ENCODE results near the gene FBN2.

FBN2 gene

GRCh38 chr5:128480906-128481633 lies 57.0 kb downstream of the FBN2 start:
- Histone ChIP-seq H3K36me3 (ENCODE audit: control insufficient read depth, insufficient read depth, low read length) (no peaks in the 10 kb centered on the region), H3K27me3 (ENCODE audit: control insufficient read depth, insufficient read depth, low read length) (no peaks in the 10 kb centered on the region), H3K27ac (ENCODE audit: low read length) (no peak overlapping the region), H3K4me1 (ENCODE audit: control insufficient read depth, insufficient read depth, low read length) (no peaks in the 10 kb centered on the region), H3K4me3 (ENCODE audit: low read length) (no peak overlapping the region), H3K9me3 (ENCODE audit: control insufficient read depth, insufficient read depth, low read length) (no peaks in the 10 kb centered on the region)
- no peak for DNase-seq (ENCODE audit: low read depth, low spot score)
- WGBS (ENCODE audit: insufficient coverage, insufficient read length): no CpG with 5 or more reads among the region's 5 CpGs

- no peaks in the 10 kb centered on the region for H3K36me3 ChIP-seq (ENCODE audit: control insufficient read depth, insufficient read depth, low read length)
- no CpG with 5 or more reads among the region's 1 CpG for WGBS (ENCODE audit: insufficient coverage, insufficient read length)
- no peaks in the 10 kb centered on the region for H3K27me3 ChIP-seq (ENCODE audit: control insufficient read depth, insufficient read depth, low read length)
- H3K27ac ChIP-seq (ENCODE audit: low read length): no peak overlapping the region
- no peaks in the 10 kb centered on the region for H3K4me1 ChIP-seq (ENCODE audit: control insufficient read depth, insufficient read depth, low read length)
- no peak for DNase-seq (ENCODE audit: low read depth, low spot score)
- H3K4me3 ChIP-seq (ENCODE audit: low read length): no peak overlapping the region
- H3K9me3 ChIP-seq (ENCODE audit: control insufficient read depth, insufficient read depth, low read length): no peaks in the 10 kb centered on the region
These were observed 57.9 kb downstream of the FBN2 start for GRCh38 chr5:128480158-128480557.

GRCh38 chr5:128478386-128479368 lies 59.4 kb downstream of the FBN2 start:
- no CpG with 5 or more reads among the region's 6 CpGs for WGBS (ENCODE audit: insufficient coverage, insufficient read length)

DNA sequence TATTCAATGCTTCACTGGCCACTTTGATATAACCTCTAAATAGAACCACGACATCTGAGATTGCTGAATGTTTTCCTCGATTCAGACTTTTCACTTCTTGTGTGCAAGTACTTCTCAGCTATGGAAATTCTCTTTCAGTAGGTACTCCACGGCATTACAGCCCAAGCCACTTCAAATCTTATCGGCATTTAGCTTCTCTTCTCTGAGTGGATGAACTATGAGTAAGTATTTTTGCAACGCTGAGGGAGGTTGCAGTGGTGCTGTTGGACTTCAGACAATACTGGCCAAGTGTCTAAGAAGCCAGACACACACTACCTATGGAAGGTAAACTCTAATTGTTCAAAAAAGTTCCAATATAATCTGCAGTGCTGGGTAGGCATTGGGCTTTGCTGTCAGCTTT lies 60.1 kb downstream of the FBN2 start:
- DNase-seq (ENCODE audit: low read depth, low spot score): no peak
- no CpG with 5 or more reads among the region's 5 CpGs for WGBS (ENCODE audit: insufficient coverage, insufficient read length)
- Histone ChIP-seq H3K36me3 (ENCODE audit: control insufficient read depth, insufficient read depth, low read length) (no peaks in the 10 kb centered on the region), H3K27ac (ENCODE audit: low read length) (no peak overlapping the region), H3K27me3 (ENCODE audit: control insufficient read depth, insufficient read depth, low read length) (no peaks in the 10 kb centered on the region), H3K9me3 (ENCODE audit: control insufficient read depth, insufficient read depth, low read length) (no peaks in the 10 kb centered on the region), H3K4me3 (ENCODE audit: low read length) (no peak overlapping the region), H3K4me1 (ENCODE audit: control insufficient read depth, insufficient read depth, low read length) (no peaks in the 10 kb centered on the region)

More at GRCh38 chr5:128478386-128479368, 59.4 kb downstream of the FBN2 start:
- no peaks in the 10 kb centered on the region for H3K9me3 ChIP-seq (ENCODE audit: control insufficient read depth, insufficient read depth, low read length)
- no peak for DNase-seq (ENCODE audit: low read depth, low spot score)
- H3K36me3 ChIP-seq (ENCODE audit: control insufficient read depth, insufficient read depth, low read length): no peaks in the 10 kb centered on the region
- no peaks in the 10 kb centered on the region for H3K27me3 ChIP-seq (ENCODE audit: control insufficient read depth, insufficient read depth, low read length)
- H3K27ac ChIP-seq (ENCODE audit: low read length): no peak overlapping the region
- no peaks in the 10 kb centered on the region for H3K4me1 ChIP-seq (ENCODE audit: control insufficient read depth, insufficient read depth, low read length)
- no peak overlapping the region for H3K4me3 ChIP-seq (ENCODE audit: low read length)

DNA sequence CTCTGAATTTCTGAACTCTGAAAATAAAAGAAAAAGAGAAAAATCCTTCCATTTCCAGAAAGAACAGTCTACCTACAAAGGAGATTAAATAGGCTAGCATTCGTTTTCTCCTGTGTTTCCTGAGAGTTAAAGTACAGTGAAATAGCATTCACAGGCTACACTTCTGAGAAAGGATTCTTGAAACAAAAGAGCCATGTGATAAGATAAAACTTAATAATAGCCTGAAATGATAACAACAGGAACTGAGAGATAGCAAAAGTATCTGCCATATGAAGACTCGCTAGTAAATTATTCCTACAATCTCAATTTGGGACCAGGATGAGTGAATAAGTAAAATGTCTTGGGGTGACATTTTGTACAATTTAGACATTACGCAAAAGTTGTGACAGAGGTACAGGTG lies 62.4 kb downstream of the FBN2 start:
- Histone ChIP-seq H3K4me3 (ENCODE audit: low read length) (no peak overlapping the region), H3K36me3 (ENCODE audit: control insufficient read depth, insufficient read depth, low read length) (no peaks in the 10 kb centered on the region), H3K27ac (ENCODE audit: low read length) (no peak overlapping the region), H3K4me1 (ENCODE audit: control insufficient read depth, insufficient read depth, low read length) (no peaks in the 10 kb centered on the region), H3K27me3 (ENCODE audit: control insufficient read depth, insufficient read depth, low read length) (no peaks in the 10 kb centered on the region), H3K9me3 (ENCODE audit: control insufficient read depth, insufficient read depth, low read length) (no peaks in the 10 kb centered on the region)
- DNase-seq (ENCODE audit: low read depth, low spot score): no peak
- no CpG with 5 or more reads among the region's 3 CpGs for WGBS (ENCODE audit: insufficient coverage, insufficient read length)

GRCh38 chr5:128472919-128473318 lies 65.1 kb downstream of the FBN2 start:
- Histone ChIP-seq H3K4me1 (ENCODE audit: control insufficient read depth, insufficient read depth, low read length) (no peaks in the 10 kb centered on the region), H3K9me3 (ENCODE audit: control insufficient read depth, insufficient read depth, low read length) (no peaks in the 10 kb centered on the region), H3K36me3 (ENCODE audit: control insufficient read depth, insufficient read depth, low read length) (no peaks in the 10 kb centered on the region), H3K27ac (ENCODE audit: low read length) (no peak overlapping the region), H3K4me3 (ENCODE audit: low read length) (no peak overlapping the region), H3K27me3 (ENCODE audit: control insufficient read depth, insufficient read depth, low read length) (no peaks in the 10 kb centered on the region)
- no CpG with 5 or more reads among the region's 4 CpGs for WGBS (ENCODE audit: insufficient coverage, insufficient read length)
- no peak for DNase-seq (ENCODE audit: low read depth, low spot score)

GRCh38 chr5:128472036-128472435 lies 66.0 kb downstream of the FBN2 start:
- no peak for DNase-seq (ENCODE audit: low read depth, low spot score)
- H3K27me3 ChIP-seq (ENCODE audit: control insufficient read depth, insufficient read depth, low read length): no peaks in the 10 kb centered on the region
- WGBS (ENCODE audit: insufficient coverage, insufficient read length): no CpG with 5 or more reads among the region's 2 CpGs
- no peaks in the 10 kb centered on the region for H3K9me3 ChIP-seq (ENCODE audit: control insufficient read depth, insufficient read depth, low read length)
- no peaks in the 10 kb centered on the region for H3K36me3 ChIP-seq (ENCODE audit: control insufficient read depth, insufficient read depth, low read length)
- no peak overlapping the region for H3K4me3 ChIP-seq (ENCODE audit: low read length)
- H3K4me1 ChIP-seq (ENCODE audit: control insufficient read depth, insufficient read depth, low read length): no peaks in the 10 kb centered on the region
- no peak overlapping the region for H3K27ac ChIP-seq (ENCODE audit: low read length)

DNA sequence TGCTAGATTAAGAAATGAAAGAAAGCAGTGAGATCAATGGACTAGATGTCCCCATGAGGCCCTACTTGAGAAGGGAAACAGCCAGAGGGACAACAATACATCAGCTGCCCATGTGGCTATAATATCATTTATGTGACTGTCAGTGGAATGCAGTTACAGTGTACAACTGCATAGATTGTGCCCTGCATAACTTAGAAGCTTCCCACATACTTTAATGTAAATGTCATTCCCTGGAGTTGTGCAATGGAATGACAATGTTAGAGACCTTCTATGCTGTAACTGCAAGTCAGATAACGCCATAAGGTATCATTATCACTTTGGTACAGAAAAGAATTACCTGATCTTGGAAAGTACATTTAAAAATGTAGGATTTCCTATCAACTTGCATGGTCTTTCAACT lies 67.4 kb downstream of the FBN2 start:
- no peaks in the 10 kb centered on the region for H3K27me3 ChIP-seq (ENCODE audit: control insufficient read depth, insufficient read depth, low read length)
- no peaks in the 10 kb centered on the region for H3K9me3 ChIP-seq (ENCODE audit: control insufficient read depth, insufficient read depth, low read length)
- H3K36me3 ChIP-seq (ENCODE audit: control insufficient read depth, insufficient read depth, low read length): no peaks in the 10 kb centered on the region
- no peak for DNase-seq (ENCODE audit: low read depth, low spot score)
- no CpG with 5 or more reads among the region's 1 CpG for WGBS (ENCODE audit: insufficient coverage, insufficient read length)
- H3K4me3 ChIP-seq (ENCODE audit: low read length): no peak overlapping the region
- no peak overlapping the region for H3K27ac ChIP-seq (ENCODE audit: low read length)
- H3K4me1 ChIP-seq (ENCODE audit: control insufficient read depth, insufficient read depth, low read length): no peaks in the 10 kb centered on the region

- no peak overlapping the region for H3K4me3 ChIP-seq (ENCODE audit: low read length)
- H3K27me3 ChIP-seq (ENCODE audit: control insufficient read depth, insufficient read depth, low read length): no peaks in the 10 kb centered on the region
- DNase-seq (ENCODE audit: low read depth, low spot score): no peak
- no CpG with 5 or more reads among the region's 2 CpGs for whole genome bisulfite sequencing (ENCODE audit: insufficient coverage, insufficient read length)
- no peaks in the 10 kb centered on the region for H3K4me1 ChIP-seq (ENCODE audit: control insufficient read depth, insufficient read depth, low read length)
- H3K27ac ChIP-seq (ENCODE audit: low read length): no peak overlapping the region
- no peaks in the 10 kb centered on the region for H3K9me3 ChIP-seq (ENCODE audit: control insufficient read depth, insufficient read depth, low read length)
- no peaks in the 10 kb centered on the region for H3K36me3 ChIP-seq (ENCODE audit: control insufficient read depth, insufficient read depth, low read length)
These were observed 68.1 kb downstream of the FBN2 start for GRCh38 chr5:128469912-128470311.

DNA sequence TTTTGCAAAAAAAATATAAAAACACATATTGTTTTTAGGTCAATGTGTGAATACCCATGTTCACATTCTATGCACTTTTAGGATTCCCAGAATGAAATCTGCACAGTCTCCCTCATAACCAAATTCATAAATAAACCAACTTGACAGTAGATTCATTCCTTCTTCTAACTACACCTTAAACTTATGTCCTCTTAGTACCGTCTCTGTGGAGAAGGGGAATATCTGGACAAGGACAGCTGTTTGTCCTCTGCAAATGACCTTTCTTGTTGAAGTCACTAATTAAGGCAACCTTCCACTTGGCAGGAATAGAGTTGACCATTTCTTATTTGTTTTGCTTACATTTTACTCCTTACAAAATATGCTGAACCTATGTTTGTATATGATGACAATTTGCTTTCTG lies 71.1 kb downstream of the FBN2 start:
- no peaks in the 10 kb centered on the region for H3K9me3 ChIP-seq (ENCODE audit: control insufficient read depth, insufficient read depth, low read length)
- no peak for DNase-seq (ENCODE audit: low read depth, low spot score)
- no peaks in the 10 kb centered on the region for H3K27me3 ChIP-seq (ENCODE audit: control insufficient read depth, insufficient read depth, low read length)
- H3K27ac ChIP-seq (ENCODE audit: low read length): no peak overlapping the region
- no peaks in the 10 kb centered on the region for H3K4me1 ChIP-seq (ENCODE audit: control insufficient read depth, insufficient read depth, low read length)
- 100% methylated on average over 1 of the region's 1 CpG for WGBS (ENCODE audit: insufficient coverage, insufficient read length)
- H3K36me3 ChIP-seq (ENCODE audit: control insufficient read depth, insufficient read depth, low read length): no peaks in the 10 kb centered on the region
- no peak overlapping the region for H3K4me3 ChIP-seq (ENCODE audit: low read length)

Measured in iPS DF 6.9 (cell line).